Endothelial cell of umbilical vein (primary cell): Measurements from ENCODE around the gene OSTC. TPM values are rescaled to one million over a fixed set of nuclear protein-coding genes. Genes with fewer than 3 reads are reported as not detected.

ENCODE experiments used
- BruUV-seq: library from RNA; stranded (reverse); fragments of 400-500 nt; replicated peaks from 2 replicates; lab custom pipeline; 2021; lab: Mats Ljungman, UMichigan
- CTCF ChIA-PET: fragments of 300-600, 350-600 bp; sonication (Branson Sonifier 250); formaldehyde crosslinking; loops from one replicate; lab custom pipeline; 2021; ENCODE audit warnings: antibody characterized with exemption, inconsistent platforms; lab: Charles Lee
- POLR2A ChIA-PET: fragments of 300-600, 350-600 bp; sonication (Branson Sonifier 250); formaldehyde crosslinking; loops from one replicate; lab custom pipeline; 2021; ENCODE audit warnings: antibody characterized with exemption, inconsistent platforms; lab: Charles Lee
- DNase-seq: peaks from one replicate; pipeline ENCODE4 v3.0.0-alpha.2; 2011; ENCODE audit warnings: low read depth, low spot score
- FAIRE-seq: peaks from 2 replicates; lab custom pipeline; 2011; peaks lifted over from hg19 to GRCh38; lab: Jason Lieb, UNC
- H2AFZ ChIP-seq: 2 replicates; pipeline ENCODE4 v1.6.0; 2012; ENCODE audit warnings: low read depth, low read length, control low read depth, inconsistent platforms
- H3K27ac ChIP-seq: 2 replicates; pipeline ENCODE4 v1.5.1; 2011; ENCODE audit warnings: low read depth, mild to moderate bottlenecking, control low read depth, low read length, moderate library complexity; ENCODE audit not compliant: insufficient read depth
- H3K27me3 ChIP-seq, 2 experiments: 2 replicates each; pipeline versions ENCODE4 v1.6.0 to v1.6.1; 2011; ENCODE audit warnings: low read length in 2 of 2, mixed read lengths in 1 of 2; ENCODE audit not compliant: control insufficient read depth in 2 of 2, insufficient read depth in 2 of 2
- H3K36me3 ChIP-seq, 2 experiments: 2 replicates in 1 of 2; 3 replicates in 1 of 2; pipeline ENCODE4 v1.5.1; 2011; ENCODE audit warnings: low read length in 2 of 2, mild to moderate bottlenecking in 1 of 2, moderate library complexity in 1 of 2; ENCODE audit not compliant: control insufficient read depth in 2 of 2, insufficient read depth in 2 of 2; ENCODE audit errors: extremely low read depth in 1 of 2
- H3K4me1 ChIP-seq: 3 replicates; pipeline ENCODE4 v1.5.1; 2011; ENCODE audit warnings: mild to moderate bottlenecking, low read length; ENCODE audit not compliant: control insufficient read depth, insufficient read depth; ENCODE audit errors: extremely low read depth
- H3K4me2 ChIP-seq: 2 replicates; pipeline ENCODE4 v1.6.1; 2011; ENCODE audit warnings: low read length, control low read depth, mixed read lengths; ENCODE audit not compliant: insufficient read depth
- H3K4me3 ChIP-seq, 3 experiments: fragments of 200-600 bp in 1 of 3; sonication (generic), shearing (Covaris generic) in 1 of 3; replicated peaks in 1 of 3; 2 replicates each; pipeline ENCODE4 v1.5.1; 2011 to 2016; ENCODE audit warnings: control low read depth in 3 of 3, low read length in 3 of 3, mild to moderate bottlenecking in 2 of 3, inconsistent platforms in 1 of 3, low read depth in 1 of 3, moderate library complexity in 1 of 3; ENCODE audit not compliant: insufficient read depth in 1 of 3
- H3K79me2 ChIP-seq: 2 replicates; pipeline ENCODE4 v1.6.0; 2012; ENCODE audit warnings: low read length, inconsistent platforms; ENCODE audit not compliant: control insufficient read depth, insufficient read depth
- H3K9ac ChIP-seq: replicated peaks from 2 replicates; pipeline ENCODE3; 2011; ENCODE audit warnings: low read length, control low read depth; ENCODE audit not compliant: insufficient read depth; ENCODE audit errors: extremely low read depth
- H3K9me1 ChIP-seq: replicated peaks from 3 replicates; pipeline ENCODE4 v1.6.0; 2011; ENCODE audit warnings: mild to moderate bottlenecking, low read length; ENCODE audit not compliant: control insufficient read depth, insufficient read depth; ENCODE audit errors: extremely low read depth
- H3K9me3 ChIP-seq: replicated peaks from 2 replicates; pipeline ENCODE4 v1.5.1; 2012; ENCODE audit warnings: low read length, inconsistent platforms; ENCODE audit not compliant: control insufficient read depth, insufficient read depth
- H4K20me1 ChIP-seq: replicated peaks from 2 replicates; pipeline ENCODE3; 2011; ENCODE audit warnings: mild to moderate bottlenecking, low read length; ENCODE audit not compliant: control insufficient read depth, insufficient read depth; ENCODE audit errors: extremely low read depth
- CTCF ChIP-seq, 2 donors: IDR thresholded peaks; 1 replicate in 1 of 2; 2 replicates in 1 of 2; pipeline ENCODE4 v1.5.1; 2011; ENCODE audit warnings: low read length in 2 of 2, mild to moderate bottlenecking in 2 of 2, moderate library complexity in 2 of 2, control low read depth in 1 of 2, inconsistent platforms in 1 of 2, low read depth in 1 of 2; ENCODE audit not compliant: insufficient read depth in 1 of 2; ENCODE audit errors: extremely low read depth in 1 of 2
- EZH2 ChIP-seq: IDR thresholded peaks from 2 replicates; pipeline ENCODE4 v1.6.1; 2012; ENCODE audit warnings: borderline replicate concordance, low read depth, mild to moderate bottlenecking, moderate library complexity, low read length, inconsistent platforms; ENCODE audit not compliant: severe bottlenecking
- FOS ChIP-seq: IDR thresholded peaks from 2 replicates; pipeline ENCODE4 v1.6.1; 2011; ENCODE audit warnings: mild to moderate bottlenecking, low read length, moderate library complexity, borderline replicate concordance; ENCODE audit not compliant: insufficient read depth
- GATA2 ChIP-seq: IDR thresholded peaks from 2 replicates; pipeline ENCODE4 v1.7.0; 2011; ENCODE audit warnings: low read depth, mild to moderate bottlenecking, moderate library complexity, mixed read lengths, low read length; ENCODE audit not compliant: insufficient read length, insufficient read depth
- JUN ChIP-seq: IDR thresholded peaks from 2 replicates; pipeline ENCODE4 v1.6.1; 2011; ENCODE audit warnings: borderline replicate concordance, low read depth; ENCODE audit not compliant: insufficient read length, insufficient read depth
- MAX ChIP-seq: IDR thresholded peaks from 2 replicates; pipeline ENCODE4 v1.6.1; 2011; ENCODE audit not compliant: insufficient read depth, insufficient read length
- MYC ChIP-seq: IDR thresholded peaks from one replicate; pipeline ENCODE4 v1.6.1; 2011; ENCODE audit warnings: mild to moderate bottlenecking, low read depth, low read length
- POLR2A ChIP-seq: IDR thresholded peaks from 2 replicates; pipeline ENCODE4 v1.6.1; 2012; ENCODE audit warnings: low read depth, mild to moderate bottlenecking, control low read depth, low read length
- POLR2AphosphoS5 ChIP-seq: IDR thresholded peaks from 2 replicates; pipeline ENCODE4 v1.6.1; 2012; ENCODE audit warnings: low read depth, mild to moderate bottlenecking, control low read depth, low read length, moderate library complexity; ENCODE audit not compliant: insufficient read depth
- dilution Hi-C: fragments of 300-500 bp; cut with MboI; formaldehyde crosslinking; loops from one replicate; pipeline ENCODE4 v1.15.0; 2019; ENCODE audit warnings: low sequenced_read_pairs; ENCODE audit not compliant: extremely low pct_ligation_motif_present
- intact Hi-C: fragments of 100-400 bp; cut with micrococcal nuclease; formaldehyde crosslinking; loops from one replicate; pipeline ENCODE4 v1.10.0; 2022
- polyA plus RNA-seq, 4 experiments: library from polyadenylated mRNA; depleted of rRNA in 3 of 4; stranded (reverse) in 3 of 4; unstranded in 1 of 4; fragments of >200 nt; gene quantifications; 2 replicates each; pipeline versions ENCODE4 v1.2.1 to v1.2.3, GENCODE V29; 2011 to 2012; ENCODE audit warnings: missing spikeins in 1 of 4
- total RNA-seq: library from RNA; stranded (reverse); gene quantifications from 2 replicates; pipeline ENCODE4 v1.2.3, GENCODE V29; 2021

OSTC gene
- total and polyA plus RNA-seq, 2 donors (not counting 3 experiments of a cell fraction or from before 2014, with no cell fraction given) = 196 to 310 TPM

GRCh38 chr4:108690738-108691137, 40.3 kb downstream of the OSTC start:
- POLR2A ChIA-PET = no interaction called here
- no TSS peak for BruUV-seq

More at GRCh38 chr4:108690738-108691137, 40.3 kb downstream of the OSTC start:
- dilution Hi-C loops (no loop called here), intact Hi-C loops (no loop called here)
- Histone ChIP-seq H3K4me2 (no peak overlapping the region), H3K9ac (no peak overlapping the region), H3K27me3 (peaks cover 0 to 2% of the 10 kb centered on the region in 2 experiments), H3K27ac (no peak overlapping the region), H3K4me3 (no peak overlapping the region), H4K20me1 (no peaks in the 10 kb centered on the region), H2AFZ (no peak overlapping the region), H3K9me3 (no peaks in the 10 kb centered on the region), H3K36me3 (no peaks in the 10 kb centered on the region), H3K79me2 (no peaks in the 10 kb centered on the region), H3K4me1 (no peaks in the 10 kb centered on the region), H3K9me1 (no peaks in the 10 kb centered on the region)
- CTCF ChIA-PET = interaction anchor here (1.0 kb wide), 2 partner anchors 14 to 72 kb away, joined by 3 to 4 read pairs; partner anchors contain the start of gene ETNPPL
- no peak for DNase-seq
- no peak for TF ChIP-seq POLR2A
- no peak for TF ChIP-seq CTCF (IDR thresholded peaks at IDR 0.05; ENCODE audit: extremely low read depth in 1 of 2, insufficient read depth in 1 of 2, low read depth in 1 of 2, low read length in 2 of 2)
- no peak for TF ChIP-seq JUN
- TF ChIP-seq POLR2AphosphoS5 = no peak
- TF ChIP-seq MYC = no peak
- TF ChIP-seq FOS = no peak
- no peak for TF ChIP-seq EZH2
- no peak for TF ChIP-seq GATA2
- no peak for TF ChIP-seq MAX
- FAIRE-seq = no peak
